Retinal pigment epithelial cell (primary cell): Measurements from ENCODE around the gene KRT77.

Experiments used
- DNase-seq: peaks from one replicate; pipeline ENCODE4 v3.0.0-alpha.2; 2010; ENCODE audit warnings: low read depth
- H3K4me3 ChIP-seq: 2 replicates; pipeline ENCODE4 v1.5.1; 2011; ENCODE audit warnings: mild to moderate bottlenecking, low read length, control low read depth, moderate library complexity
- TF ChIP-seq, protein P1 (sequence below): conservative IDR thresholded peaks from 2 replicates; pipeline ENCODE4 v1.5.1; 2011; ENCODE audit warnings: low read depth, low read length, control low read depth, inconsistent platforms

The KRT77 gene

DNA sequence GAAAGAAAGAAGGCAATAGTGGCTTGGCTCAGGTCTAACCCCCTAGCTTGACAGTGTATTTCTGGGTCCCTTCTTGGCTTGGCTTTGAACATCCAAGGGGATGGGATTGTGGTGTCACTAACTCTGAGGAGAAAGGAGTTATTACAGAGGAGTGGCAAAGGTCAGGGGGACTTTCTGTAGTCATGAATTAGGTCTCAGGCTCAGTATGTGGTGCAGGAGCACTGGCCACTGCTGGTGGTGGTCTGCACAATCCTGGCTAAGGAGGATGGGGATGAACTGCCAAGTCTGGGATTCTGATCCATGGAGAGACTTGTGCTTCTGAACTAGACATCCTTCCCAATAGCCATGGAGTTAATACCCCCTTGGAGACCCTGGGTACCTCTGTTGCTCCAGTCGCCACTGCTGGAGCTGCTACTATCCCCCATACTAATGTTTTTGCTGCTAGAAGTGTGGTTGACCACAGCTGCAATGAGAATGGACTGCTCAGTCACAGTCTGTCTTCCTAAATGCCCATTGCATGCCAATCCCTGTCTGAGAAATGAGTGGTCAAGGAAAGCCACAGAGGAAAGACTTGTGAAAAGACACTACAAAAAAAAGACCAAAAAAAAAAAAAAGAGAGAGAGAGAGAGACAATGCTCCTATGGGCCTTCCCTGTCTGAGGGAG is 41.3 kb upstream of the KRT77 start:
- H3K4me3 ChIP-seq: no peak overlapping the region
- TF ChIP-seq, protein P1, sequence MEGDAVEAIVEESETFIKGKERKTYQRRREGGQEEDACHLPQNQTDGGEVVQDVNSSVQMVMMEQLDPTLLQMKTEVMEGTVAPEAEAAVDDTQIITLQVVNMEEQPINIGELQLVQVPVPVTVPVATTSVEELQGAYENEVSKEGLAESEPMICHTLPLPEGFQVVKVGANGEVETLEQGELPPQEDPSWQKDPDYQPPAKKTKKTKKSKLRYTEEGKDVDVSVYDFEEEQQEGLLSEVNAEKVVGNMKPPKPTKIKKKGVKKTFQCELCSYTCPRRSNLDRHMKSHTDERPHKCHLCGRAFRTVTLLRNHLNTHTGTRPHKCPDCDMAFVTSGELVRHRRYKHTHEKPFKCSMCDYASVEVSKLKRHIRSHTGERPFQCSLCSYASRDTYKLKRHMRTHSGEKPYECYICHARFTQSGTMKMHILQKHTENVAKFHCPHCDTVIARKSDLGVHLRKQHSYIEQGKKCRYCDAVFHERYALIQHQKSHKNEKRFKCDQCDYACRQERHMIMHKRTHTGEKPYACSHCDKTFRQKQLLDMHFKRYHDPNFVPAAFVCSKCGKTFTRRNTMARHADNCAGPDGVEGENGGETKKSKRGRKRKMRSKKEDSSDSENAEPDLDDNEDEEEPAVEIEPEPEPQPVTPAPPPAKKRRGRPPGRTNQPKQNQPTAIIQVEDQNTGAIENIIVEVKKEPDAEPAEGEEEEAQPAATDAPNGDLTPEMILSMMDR: no peak
- DNase-seq: no peak

DNA sequence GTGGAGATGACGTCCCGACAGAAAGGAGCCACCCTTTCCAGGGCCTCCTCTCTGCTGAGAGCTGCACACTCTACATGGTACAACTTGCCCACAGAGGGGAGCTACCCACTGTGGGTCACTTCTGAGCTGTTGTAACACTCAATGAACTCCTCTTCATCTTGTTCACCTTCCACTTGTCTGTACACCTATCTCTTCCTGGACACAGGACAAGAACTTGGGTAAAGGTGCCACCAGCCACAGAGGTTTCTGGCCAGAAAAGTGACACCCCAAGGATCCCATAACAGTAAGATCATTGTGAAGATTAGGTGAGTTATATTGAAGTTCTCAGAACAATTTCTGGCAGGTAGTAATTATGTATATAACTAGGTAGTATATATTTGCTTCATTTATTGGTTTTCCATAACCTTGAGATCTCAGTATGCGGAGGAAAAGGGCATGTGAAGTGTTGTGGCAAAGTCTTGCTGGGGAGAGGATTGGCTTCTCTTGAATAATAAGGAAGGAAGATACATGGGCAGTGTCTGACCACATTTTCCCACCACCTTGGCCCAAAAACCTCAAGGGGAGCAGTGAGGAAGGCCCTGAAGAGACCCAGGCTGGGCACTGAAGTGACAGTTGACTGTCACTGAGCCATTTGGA is 39.6 kb upstream of the KRT77 start:
- DNase-seq: no peak

DNA sequence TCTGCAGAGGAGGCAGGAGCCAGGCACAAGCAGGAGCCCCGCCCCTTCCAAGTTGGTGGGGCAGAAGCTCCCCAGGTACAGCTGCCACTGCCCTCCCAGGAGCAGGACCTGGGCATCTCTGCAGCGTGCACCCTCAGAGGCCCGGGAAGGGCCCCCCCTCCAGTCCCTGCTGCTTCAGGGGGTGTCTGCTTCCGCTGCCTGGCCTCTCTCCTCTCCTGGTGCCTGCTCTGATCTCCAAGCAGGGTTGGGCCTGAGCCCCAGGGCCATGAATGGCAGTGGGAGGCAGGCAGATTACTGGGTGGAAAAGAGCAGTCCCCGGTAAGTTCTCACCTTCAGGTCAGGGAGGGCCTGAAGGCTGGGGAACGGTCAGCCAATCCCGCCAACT is 38.9 kb upstream of the KRT77 start:
- TF ChIP-seq, protein P1: no peak

More for the DNA sequence above, 39.6 kb upstream of the KRT77 start:
- no peak overlapping the region for H3K4me3 ChIP-seq
- TF ChIP-seq, protein P1: no peak

DNA sequence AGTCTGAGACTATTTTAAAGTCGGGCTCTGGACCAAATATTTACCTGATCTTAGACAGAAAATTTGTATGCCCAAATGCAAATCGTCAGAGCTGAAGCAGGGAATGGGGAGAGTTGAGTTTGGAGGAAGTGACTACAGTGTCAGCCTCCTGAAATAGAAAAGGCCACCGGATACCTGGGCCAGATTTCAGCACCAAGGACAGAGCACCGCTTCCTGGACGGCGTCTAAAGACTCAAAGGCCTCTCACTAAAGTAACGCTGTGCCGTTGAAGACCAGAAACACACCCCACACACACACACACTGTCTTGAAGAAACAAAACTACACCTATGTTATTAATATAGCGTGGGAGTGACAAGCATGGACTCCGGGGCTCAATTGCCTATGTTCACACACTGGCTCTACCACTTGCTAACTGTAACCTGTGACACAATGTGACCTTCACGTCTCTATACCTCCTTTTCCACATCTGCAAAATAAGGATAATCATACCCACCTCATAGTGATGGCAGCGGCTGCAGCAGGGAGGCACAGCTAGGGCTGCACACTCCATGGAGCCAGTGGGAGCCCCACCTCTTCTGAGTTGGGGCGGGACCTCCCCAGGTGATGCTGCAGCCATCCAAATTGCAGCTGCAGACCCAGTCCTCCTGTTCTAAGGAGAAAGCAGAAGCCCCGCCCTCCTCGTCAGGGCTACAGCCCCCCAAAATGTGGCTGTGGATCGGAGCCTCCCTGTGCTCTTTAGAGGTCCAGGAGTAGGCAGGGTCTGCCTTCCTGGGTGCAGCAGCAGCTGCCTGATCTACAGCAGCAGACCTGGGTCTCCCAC is 38.3 kb upstream of the KRT77 start:
- TF ChIP-seq, protein P1: no peak
- no peak for DNase-seq

More for the DNA sequence above, 38.9 kb upstream of the KRT77 start:
- DNase-seq: no peak
- H3K4me3 ChIP-seq: no peak overlapping the region

DNA sequence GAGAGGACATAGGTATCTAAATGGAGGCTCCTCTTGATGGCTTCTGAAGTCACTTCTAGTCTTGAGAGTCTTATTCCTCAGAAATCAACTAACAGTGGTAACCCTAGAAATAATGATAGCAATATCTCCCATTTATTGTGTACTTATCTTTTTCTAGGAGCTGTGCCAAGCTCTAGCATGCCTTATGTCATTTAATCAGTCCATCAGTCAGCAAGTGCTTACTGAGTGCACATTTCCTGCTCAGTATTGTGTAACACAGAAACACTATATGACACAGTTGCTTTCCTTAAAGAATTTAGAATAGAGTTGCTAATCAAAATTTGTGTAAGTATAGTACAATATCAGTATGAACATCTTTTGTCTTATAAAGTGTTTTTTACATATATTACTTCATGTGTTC is 37.3 kb upstream of the KRT77 start:
- DNase-seq: no peak
- no peak overlapping the region for H3K4me3 ChIP-seq
- TF ChIP-seq, protein P1: no peak

More for the DNA sequence above, 38.3 kb upstream of the KRT77 start:
- H3K4me3 ChIP-seq: no peak overlapping the region

DNA sequence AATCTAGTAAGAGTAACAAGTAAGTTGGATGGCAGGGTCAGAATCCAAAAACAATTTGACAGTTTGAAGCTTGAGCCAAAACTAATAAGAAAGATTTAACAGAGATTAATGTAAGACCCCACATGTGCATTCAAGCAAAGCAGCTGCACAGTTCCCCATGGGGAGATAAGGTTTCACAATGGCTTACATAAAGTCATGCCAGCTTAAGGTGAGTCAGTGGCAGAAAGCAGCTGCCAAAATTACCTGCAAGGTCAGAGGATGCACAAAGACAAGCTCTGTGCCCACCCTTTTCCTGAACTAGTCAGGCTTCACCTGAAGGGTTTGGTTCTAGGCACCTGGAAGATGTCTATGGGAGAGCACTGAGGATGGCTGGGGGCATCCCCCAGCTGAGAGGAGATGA is 36.6 kb upstream of the KRT77 start:
- H3K4me3 ChIP-seq: no peak overlapping the region
- no peak for DNase-seq

More for the DNA sequence above, 36.6 kb upstream of the KRT77 start:
- TF ChIP-seq, protein P1: no peak
